Upper lobe of left lung (tissue), 6 donors: ENCODE data around the gene NEURL3. TPM values are rescaled to one million over a fixed set of nuclear protein-coding genes. Genes with fewer than 3 reads are reported as not detected.
A peak's percentile ranks its signal among the peaks of the same experiment; 100 is the strongest.

Source experiments
- ATAC-seq, 2 donors: fragments of 200-7000 bp; cut with Tn5 transposase; one replicate each; pipeline ENCODE4 v1.9.1; 2022; ENCODE audit warnings: mild to moderate bottlenecking in 2 of 2, moderate library complexity in 2 of 2; ENCODE audit not compliant: low FRiP score in 2 of 2
- DNase-seq, 2 donors: peaks; one replicate each; pipeline ENCODE4 v3.0.0-alpha.2; 2019 to 2020
- H3K27ac ChIP-seq, 4 donors: fragments of 200-600 bp; sonication (generic); one replicate each; pipeline ENCODE4 v1.5.1; 2016 to 2019
- H3K27me3 ChIP-seq, 4 donors: fragments of 200-600 bp; sonication (generic); one replicate each; pipeline ENCODE4 v1.5.1; 2017 to 2019
- H3K36me3 ChIP-seq, 4 donors: fragments of 200-600 bp; sonication (generic); one replicate each; pipeline ENCODE4 v1.5.1; 2016 to 2019
- H3K4me1 ChIP-seq, 4 donors: fragments of 200-600 bp; sonication (generic); one replicate each; pipeline ENCODE4 v1.5.1; 2018 to 2019
- H3K4me3 ChIP-seq, 4 donors: fragments of 200-600 bp; sonication (generic); one replicate each; pipeline ENCODE4 v1.5.1; 2017 to 2019; ENCODE audit warnings: mild to moderate bottlenecking in 2 of 4, moderate library complexity in 1 of 4
- H3K9me3 ChIP-seq, 4 donors: fragments of 200-600 bp; sonication (generic); one replicate each; pipeline ENCODE4 v1.5.1; 2018 to 2019
- EP300 ChIP-seq, 4 donors: sonication (generic); formaldehyde crosslinking; IDR thresholded peaks; one replicate each; pipeline ENCODE4 v1.5.1; 2017; ENCODE audit warnings: antibody characterized with exemption in 4 of 4, control low read depth in 2 of 4
- POLR2A ChIP-seq, 4 donors: fragments of 450-650 bp; IDR thresholded peaks; one replicate each; pipeline ENCODE4 v1.5.1; 2016 to 2017; ENCODE audit warnings: antibody characterized with exemption in 4 of 4, mild to moderate bottlenecking in 2 of 4
- POLR2AphosphoS5 ChIP-seq, 2 donors: sonication (generic); formaldehyde crosslinking; IDR thresholded peaks; one replicate each; pipeline ENCODE4 v1.5.1; 2017; ENCODE audit warnings: antibody characterized with exemption in 2 of 2
- WGBS, 2 donors: methylation state at CpG; one replicate each; pipeline ENCODE4 v1.1.5; 2017 to 2018; 5-methylcytosine and 5-hydroxymethylcytosine counted together
- total RNA-seq, 6 donors: library from RNA; depleted of rRNA in 4 of 6; stranded (reverse); fragments of >200 nt in 4 of 6; gene quantifications; one replicate each; pipeline versions ENCODE4 v1.1.0 to v1.2.1, GENCODE V29; 2016 to 2021
- TF ChIP-seq, protein P1 (sequence below), 6 experiments: fragments of 450-650 bp in 4 of 6; fragments of 200-600 bp in 2 of 6; sonication (generic) in 2 of 6; IDR thresholded peaks; one replicate each; pipeline ENCODE4 v1.5.1; 2016 to 2019; ENCODE audit warnings: antibody characterized with exemption in 6 of 6
- donor health status: DM: no; HTN: no; CAD: no; lungs with moderate emphysema.
- donor health status: DM: no; HTN: yes; CAD: no; lungs with severe emphysema.

The NEURL3 gene
- total RNA-seq, 6 donors from 2014 or later: 0.61 to 2.6 (median 1.1) TPM; not detected in 3

DNA sequence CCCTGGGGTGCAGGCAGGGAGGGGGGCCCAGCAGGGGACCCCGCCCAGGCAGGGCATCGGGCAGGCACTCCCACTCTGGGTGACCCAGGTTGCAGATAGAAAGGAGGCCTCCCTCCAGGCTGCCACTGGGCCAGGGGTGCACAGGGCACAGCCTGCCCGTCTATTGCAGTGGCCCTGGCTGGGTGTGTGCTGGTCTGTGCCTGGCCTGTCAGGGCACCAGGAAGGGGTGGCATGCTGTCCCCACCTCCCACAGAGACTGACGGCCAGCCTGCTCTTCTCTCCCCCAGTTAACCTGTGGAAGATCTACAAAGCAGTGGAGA, 44.3 kb upstream of the NEURL3 start:
- peaks cover 9 to 70% (median 57%) of the 10 kb centered on the region in 4 donors for H3K36me3 ChIP-seq
- 83 to 84% methylated on average over 1 to 4 of the region's 4 CpGs for WGBS, 2 donors
- TF ChIP-seq EP300 (IDR thresholded peaks at IDR 0.05): no peak
- TF ChIP-seq, protein P1, sequence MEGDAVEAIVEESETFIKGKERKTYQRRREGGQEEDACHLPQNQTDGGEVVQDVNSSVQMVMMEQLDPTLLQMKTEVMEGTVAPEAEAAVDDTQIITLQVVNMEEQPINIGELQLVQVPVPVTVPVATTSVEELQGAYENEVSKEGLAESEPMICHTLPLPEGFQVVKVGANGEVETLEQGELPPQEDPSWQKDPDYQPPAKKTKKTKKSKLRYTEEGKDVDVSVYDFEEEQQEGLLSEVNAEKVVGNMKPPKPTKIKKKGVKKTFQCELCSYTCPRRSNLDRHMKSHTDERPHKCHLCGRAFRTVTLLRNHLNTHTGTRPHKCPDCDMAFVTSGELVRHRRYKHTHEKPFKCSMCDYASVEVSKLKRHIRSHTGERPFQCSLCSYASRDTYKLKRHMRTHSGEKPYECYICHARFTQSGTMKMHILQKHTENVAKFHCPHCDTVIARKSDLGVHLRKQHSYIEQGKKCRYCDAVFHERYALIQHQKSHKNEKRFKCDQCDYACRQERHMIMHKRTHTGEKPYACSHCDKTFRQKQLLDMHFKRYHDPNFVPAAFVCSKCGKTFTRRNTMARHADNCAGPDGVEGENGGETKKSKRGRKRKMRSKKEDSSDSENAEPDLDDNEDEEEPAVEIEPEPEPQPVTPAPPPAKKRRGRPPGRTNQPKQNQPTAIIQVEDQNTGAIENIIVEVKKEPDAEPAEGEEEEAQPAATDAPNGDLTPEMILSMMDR (IDR thresholded peaks at IDR 0.05): no peak
- TF ChIP-seq POLR2AphosphoS5 (IDR thresholded peaks at IDR 0.05): no peak
- no peak for TF ChIP-seq POLR2A (IDR thresholded peaks at IDR 0.05)
- DNase-seq: peak in 1 of 2 donors; percentile 16
- H3K4me1 ChIP-seq: peaks cover 8 to 20% (median 14%) of the 10 kb centered on the region in 4 donors
- no peak overlapping the region for H3K27ac ChIP-seq
- H3K9me3 ChIP-seq: no peaks in the 10 kb centered on the region
- ATAC-seq: no peak
- H3K4me3 ChIP-seq: no peak overlapping the region
- no peaks in the 10 kb centered on the region for H3K27me3 ChIP-seq

- no peaks in the 10 kb centered on the region for H3K27me3 ChIP-seq
- TF ChIP-seq EP300 (IDR thresholded peaks at IDR 0.05) (no peak), POLR2AphosphoS5 (IDR thresholded peaks at IDR 0.05) (no peak), POLR2A (IDR thresholded peaks at IDR 0.05) (no peak)
- TF ChIP-seq, protein P1 (IDR thresholded peaks at IDR 0.05): no peak
- no peaks in the 10 kb centered on the region for H3K9me3 ChIP-seq
- DNase-seq: no peak
- ATAC-seq: no peak
- H3K27ac ChIP-seq: no peak overlapping the region
- 70 to 88% methylated on average over 2 to 23 of the region's 24 CpGs for WGBS, 2 donors
- H3K36me3 ChIP-seq: peaks cover 9 to 70% (median 57%) of the 10 kb centered on the region in 4 donors
- H3K4me1 ChIP-seq: peaks cover 2 to 14% (median 8%) of the 10 kb centered on the region in 4 donors
- H3K4me3 ChIP-seq: no peak overlapping the region
Observed at GRCh38 chr2:96548558-96549465, 43.7 kb upstream of the NEURL3 start.

- 80 to 85% methylated on average over 6 of the region's 6 CpGs for WGBS, 2 donors
- Histone ChIP-seq H3K9me3 (no peaks in the 10 kb centered on the region), H3K4me3 (no peak overlapping the region), H3K27me3 (no peaks in the 10 kb centered on the region), H3K36me3 (peaks cover 9 to 70% (median 57%) of the 10 kb centered on the region in 4 donors), H3K27ac (no peak overlapping the region), H3K4me1 (peaks cover 0 to 13% (median 7%) of the 10 kb centered on the region in 4 donors)
- no peak for DNase-seq
- ATAC-seq: no peak
- TF ChIP-seq, protein P1 (IDR thresholded peaks at IDR 0.05): no peak
- no peak for TF ChIP-seq POLR2AphosphoS5 (IDR thresholded peaks at IDR 0.05)
Observed at GRCh38 chr2:96547731-96548171, 42.6 kb upstream of the NEURL3 start.

DNA sequence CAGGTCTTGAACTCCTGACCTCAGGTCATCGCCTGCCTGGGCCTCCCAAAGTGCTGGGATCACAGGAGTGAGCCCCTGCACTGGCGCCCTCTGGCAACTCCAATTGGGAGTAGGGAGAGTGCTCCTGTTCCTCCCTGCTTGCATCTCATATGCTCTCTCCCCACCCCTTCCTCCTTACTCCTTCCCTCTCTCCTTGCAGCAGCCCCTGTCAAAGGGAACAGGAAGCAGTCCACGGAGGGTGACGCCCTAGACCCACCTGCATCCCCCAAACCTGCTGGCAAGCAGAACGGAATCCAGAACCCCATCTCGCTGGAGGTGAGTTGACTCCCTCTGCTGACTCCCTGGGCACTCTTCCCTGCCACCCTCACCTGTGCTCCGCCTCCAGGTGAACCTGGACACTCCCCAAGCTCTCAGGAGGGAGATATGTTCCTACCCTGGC, 42.1 kb upstream of the NEURL3 start:
- H3K9me3 ChIP-seq: no peaks in the 10 kb centered on the region
- TF ChIP-seq, protein P1 (IDR thresholded peaks at IDR 0.05): no peak
- TF ChIP-seq POLR2AphosphoS5 (IDR thresholded peaks at IDR 0.05) (no peak), EP300 (IDR thresholded peaks at IDR 0.05) (no peak), POLR2A (IDR thresholded peaks at IDR 0.05) (no peak)
- ATAC-seq (no peak), DNase-seq (peak in 1 of 2 donors; percentile 20)
- H3K36me3 ChIP-seq: peaks cover 9 to 70% (median 52%) of the 10 kb centered on the region in 4 donors
- H3K4me3 ChIP-seq: no peak overlapping the region
- no peaks in the 10 kb centered on the region for H3K27me3 ChIP-seq
- WGBS, 2 donors: 92 to 96% methylated on average over 7 of the region's 7 CpGs
- peaks cover 0 to 17% (median 7%) of the 10 kb centered on the region in 4 donors for H3K4me1 ChIP-seq
- H3K27ac ChIP-seq: no peak overlapping the region
